Endodermal cell (in vitro differentiated cells): ENCODE results near the gene CUX1. TPM values are rescaled to one million over a fixed set of nuclear protein-coding genes. Genes with fewer than 3 reads are reported as not detected.

ENCODE experiments used
- DNase-seq: peaks from one replicate; pipeline ENCODE4 v3.0.0-alpha.2; 2017
- H3K27ac ChIP-seq: 2 replicates; pipeline ENCODE4 v1.5.1; 2013; ENCODE audit warnings: mild to moderate bottlenecking, low read depth, low read length, moderate library complexity
- H3K27me3 ChIP-seq: 2 replicates; pipeline ENCODE4 v1.6.1; 2013; ENCODE audit warnings: mild to moderate bottlenecking, low read length, moderate library complexity; ENCODE audit not compliant: insufficient read depth, control insufficient read depth, poor library complexity, severe bottlenecking
- H3K36me3 ChIP-seq: 2 replicates; pipeline ENCODE4 v1.7.0; 2013; ENCODE audit warnings: mild to moderate bottlenecking, low read length, moderate library complexity; ENCODE audit not compliant: control insufficient read depth, insufficient read depth
- H3K4me1 ChIP-seq: one replicate; pipeline ENCODE4 v1.7.0; 2013; ENCODE audit warnings: low read length; ENCODE audit not compliant: control insufficient read depth, insufficient read depth
- H3K4me3 ChIP-seq: 2 replicates; pipeline ENCODE4 v1.5.1; 2013; ENCODE audit warnings: mild to moderate bottlenecking, low read length, moderate library complexity
- H3K9ac ChIP-seq: 2 replicates; pipeline ENCODE4 v1.6.1; 2013; ENCODE audit warnings: mild to moderate bottlenecking, low read length, moderate library complexity; ENCODE audit not compliant: poor library complexity, severe bottlenecking; ENCODE audit errors: extremely low read depth
- H3K9me3 ChIP-seq: 2 replicates; pipeline ENCODE4 v1.6.1; 2013; ENCODE audit warnings: mild to moderate bottlenecking, low read length, moderate library complexity; ENCODE audit not compliant: control insufficient read depth
- H3K27ac Mint-ChIP-seq: 2 replicates; pipeline ENCODE4 v1.8.0; 2020; ENCODE audit warnings: mixed read lengths
- H3K27me3 Mint-ChIP-seq: 2 replicates; pipeline ENCODE4 v1.8.0; 2021; ENCODE audit warnings: mild to moderate bottlenecking, mixed read lengths; ENCODE audit not compliant: insufficient read depth
- H3K36me3 Mint-ChIP-seq: 2 replicates; pipeline ENCODE4 v1.8.0; 2020; ENCODE audit warnings: low read depth, mixed read lengths
- H3K4me1 Mint-ChIP-seq: 2 replicates; pipeline ENCODE4 v1.8.0; 2020; ENCODE audit warnings: mixed read lengths
- H3K4me3 Mint-ChIP-seq: 2 replicates; pipeline ENCODE4 v1.8.0; 2020; ENCODE audit warnings: mild to moderate bottlenecking, moderate library complexity, mixed read lengths
- H3K9me3 Mint-ChIP-seq: 2 replicates; pipeline ENCODE4 v1.8.0; 2020; ENCODE audit warnings: mild to moderate bottlenecking, mixed read lengths
- CTCF ChIP-seq: fragments of 200-600 bp; sonication (generic); conservative IDR thresholded peaks from 2 replicates; pipeline ENCODE4 v1.5.0; 2021; ENCODE audit warnings: antibody characterized with exemption, mild to moderate bottlenecking
- WGBS, 2 experiments: methylation state at CpG; one replicate each; pipeline versions ENCODE4 v1.1.5 to v1.1.7; 2013; ENCODE audit warnings: missing lambda C conversion rate in 2 of 2, mixed read lengths in 1 of 2; ENCODE audit not compliant: insufficient coverage in 1 of 2, insufficient read length in 1 of 2; 5-methylcytosine and 5-hydroxymethylcytosine counted together
- total RNA-seq, 2 donors: library from RNA; stranded (reverse); fragmentation: NEBNext Ultra II Directional in 1 of 2; extraction: Animal tissue kit (Norgen Biotek cat#: 25700) in 1 of 2; gene quantifications; 2 replicates in 1 of 2; 3 replicates in 1 of 2; pipeline ENCODE4 v1.2.1, GENCODE V29; 2021

Gene CUX1
- total RNA-seq, 2 donors from 2014 or later: 85.1 to 108 TPM

- 66 to 78% methylated on average over 6 to 9 of the region's 9 CpGs for WGBS, 2 experiments
- peaks cover 46% of the 10 kb centered on the region for H3K4me1 Mint-ChIP-seq
- H3K4me3 Mint-ChIP-seq: no peak overlapping the region
- TF ChIP-seq CTCF: no peak
- H3K9ac ChIP-seq: no peak overlapping the region
- no peaks in the 10 kb centered on the region for H3K27me3 Mint-ChIP-seq
- H3K9me3 ChIP-seq: no peaks in the 10 kb centered on the region
- H3K27me3 ChIP-seq: no peaks in the 10 kb centered on the region
- H3K36me3 Mint-ChIP-seq: peaks cover 17% of the 10 kb centered on the region
- H3K4me3 ChIP-seq: no peak overlapping the region
- no peak overlapping the region for H3K27ac ChIP-seq
- peaks cover 3% of the 10 kb centered on the region for H3K36me3 ChIP-seq
- peak overlapping the region; percentile 77 for H3K27ac Mint-ChIP-seq
- no peaks in the 10 kb centered on the region for H3K4me1 ChIP-seq
- DNase-seq: no peak
- no peaks in the 10 kb centered on the region for H3K9me3 Mint-ChIP-seq
Measured at GRCh38 chr7:101960985-101961708, 143.7 kb downstream of the CUX1 start.

GRCh38 chr7:101961811-101962210, 144.4 kb downstream of the CUX1 start:
- Mint-ChIP-seq H3K27ac (no peak overlapping the region), H3K4me3 (no peak overlapping the region), H3K9me3 (no peaks in the 10 kb centered on the region), H3K27me3 (no peaks in the 10 kb centered on the region), H3K4me1 (peaks cover 51% of the 10 kb centered on the region), H3K36me3 (peaks cover 23% of the 10 kb centered on the region)
- Histone ChIP-seq H3K4me3 (no peak overlapping the region), H3K9ac (no peak overlapping the region), H3K27ac (no peak overlapping the region), H3K9me3 (no peaks in the 10 kb centered on the region), H3K27me3 (no peaks in the 10 kb centered on the region), H3K4me1 (no peaks in the 10 kb centered on the region), H3K36me3 (peaks cover under 1% of the 10 kb centered on the region)
- no peak for DNase-seq
- TF ChIP-seq CTCF: no peak
- WGBS, 2 experiments: 95% methylated on average over 2 of the region's 2 CpGs; no CpG with 5 or more reads in 1 of the 2 experiments

- H3K9me3 ChIP-seq: no peaks in the 10 kb centered on the region
- Mint-ChIP-seq H3K9me3 (no peaks in the 10 kb centered on the region), H3K27me3 (no peaks in the 10 kb centered on the region), H3K27ac (no peak overlapping the region), H3K36me3 (peaks cover 27% of the 10 kb centered on the region), H3K4me3 (no peak overlapping the region), H3K4me1 (peaks cover 49% of the 10 kb centered on the region)
- no peak for DNase-seq
- H3K4me1 ChIP-seq: no peaks in the 10 kb centered on the region
- TF ChIP-seq CTCF: no peak
- H3K36me3 ChIP-seq: no peaks in the 10 kb centered on the region
- H3K9ac ChIP-seq: no peak overlapping the region
- no peaks in the 10 kb centered on the region for H3K27me3 ChIP-seq
- no peak overlapping the region for H3K4me3 ChIP-seq
- H3K27ac ChIP-seq: no peak overlapping the region
- WGBS, 2 experiments: 96 to 97% methylated on average over 8 to 9 of the region's 9 CpGs
Measured at GRCh38 chr7:101963693-101964092, 146.3 kb downstream of the CUX1 start.
